ENCODE results near the gene BICD1.
A peak's percentile ranks its signal among the peaks of the same experiment; 100 is the strongest.

BICD1 gene

GRCh38 chr12:32261638-32262037 is 155.0 kb downstream of the BICD1 start:
- H3K4me3 ChIP-seq (ENCODE audit: low read depth, low read length): no peak overlapping the region
- peak; percentile 21 for TF ChIP-seq CTCF (conservative IDR thresholded peaks at IDR 0.05; ENCODE audit: low read depth, low read length)
- DNase-seq (ENCODE audit: low read depth): no peak

GRCh38 chr12:32264961-32265360 is 158.3 kb downstream of the BICD1 start:
- peak; percentile 43 for DNase-seq (ENCODE audit: low read depth)
- no peak for TF ChIP-seq CTCF (conservative IDR thresholded peaks at IDR 0.05; ENCODE audit: low read depth, low read length)

GRCh38 chr12:32265456-32265855 is 158.8 kb downstream of the BICD1 start:
- no peak overlapping the region for H3K4me3 ChIP-seq (ENCODE audit: low read depth, low read length)
- no peak for DNase-seq (ENCODE audit: low read depth)
- no peak for TF ChIP-seq CTCF (conservative IDR thresholded peaks at IDR 0.05; ENCODE audit: low read depth, low read length)

More at GRCh38 chr12:32264961-32265360, 158.3 kb downstream of the BICD1 start:
- H3K4me3 ChIP-seq (ENCODE audit: low read depth, low read length): no peak overlapping the region

GRCh38 chr12:32265951-32266350 is 159.3 kb downstream of the BICD1 start:
- no peak overlapping the region for H3K4me3 ChIP-seq (ENCODE audit: low read depth, low read length)
- DNase-seq (ENCODE audit: low read depth): no peak

GRCh38 chr12:32266756-32267155 is 160.1 kb downstream of the BICD1 start:
- no peak overlapping the region for H3K4me3 ChIP-seq (ENCODE audit: low read depth, low read length)
- no peak for DNase-seq (ENCODE audit: low read depth)
- TF ChIP-seq CTCF (conservative IDR thresholded peaks at IDR 0.05; ENCODE audit: low read depth, low read length): no peak

More at GRCh38 chr12:32265951-32266350, 159.3 kb downstream of the BICD1 start:
- TF ChIP-seq CTCF (conservative IDR thresholded peaks at IDR 0.05; ENCODE audit: low read depth, low read length): no peak

GRCh38 chr12:32270818-32271710 is 164.4 kb downstream of the BICD1 start:
- no peak for TF ChIP-seq CTCF (conservative IDR thresholded peaks at IDR 0.05; ENCODE audit: low read depth, low read length)
- peak; percentile 70 for DNase-seq (ENCODE audit: low read depth)
- no peak overlapping the region for H3K4me3 ChIP-seq (ENCODE audit: low read depth, low read length)

GRCh38 chr12:32272465-32272864 is 165.8 kb downstream of the BICD1 start:
- no peak for TF ChIP-seq CTCF (conservative IDR thresholded peaks at IDR 0.05; ENCODE audit: low read depth, low read length)
- no peak overlapping the region for H3K4me3 ChIP-seq (ENCODE audit: low read depth, low read length)
- DNase-seq (ENCODE audit: low read depth): no peak

All from choroid plexus epithelial cell (primary cell).